ENCODE measurements around the gene BEX3.
"Not testable (repeated sequence)": the region's sequence is repeated elsewhere in the genome, so short reads cannot be mapped to it uniquely, and the experiment has no call there.

Gene BEX3

DNA sequence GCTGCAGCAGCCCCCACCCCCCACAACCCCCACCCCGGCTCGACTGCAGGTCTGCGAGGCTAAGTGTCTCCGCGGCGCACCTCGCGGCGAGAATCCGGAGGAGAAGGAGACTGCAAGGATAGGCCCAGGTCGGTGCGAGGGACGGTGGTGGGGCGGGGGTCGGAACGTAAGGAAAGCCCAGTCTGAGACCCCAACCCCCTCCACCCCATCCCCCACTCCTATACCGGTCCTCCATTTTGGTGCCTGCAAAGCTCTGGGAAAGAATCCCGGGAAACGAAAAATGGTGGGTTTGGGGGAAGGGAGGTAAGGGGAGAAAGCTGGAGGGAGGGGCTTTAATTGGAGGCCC lies 614 bp downstream of the BEX3 start:
- ChIA-PET CTCF (interaction anchor here (0.6 kb wide), 1 partner anchor 112 kb away, joined by 3 read pairs; no protein-coding TSS in a partner anchor), POLR2A (ENCODE audit: low non-redundant PET) (interaction anchor here (0.6 kb wide), 1 partner anchor 65 kb away, joined by 3 read pairs; no protein-coding TSS in a partner anchor)
- peak overlapping the region; percentile 81 for H3K27ac ChIP-seq
- DNase-seq (ENCODE audit: low spot score) = no peak
- TF ChIP-seq, protein P1, sequence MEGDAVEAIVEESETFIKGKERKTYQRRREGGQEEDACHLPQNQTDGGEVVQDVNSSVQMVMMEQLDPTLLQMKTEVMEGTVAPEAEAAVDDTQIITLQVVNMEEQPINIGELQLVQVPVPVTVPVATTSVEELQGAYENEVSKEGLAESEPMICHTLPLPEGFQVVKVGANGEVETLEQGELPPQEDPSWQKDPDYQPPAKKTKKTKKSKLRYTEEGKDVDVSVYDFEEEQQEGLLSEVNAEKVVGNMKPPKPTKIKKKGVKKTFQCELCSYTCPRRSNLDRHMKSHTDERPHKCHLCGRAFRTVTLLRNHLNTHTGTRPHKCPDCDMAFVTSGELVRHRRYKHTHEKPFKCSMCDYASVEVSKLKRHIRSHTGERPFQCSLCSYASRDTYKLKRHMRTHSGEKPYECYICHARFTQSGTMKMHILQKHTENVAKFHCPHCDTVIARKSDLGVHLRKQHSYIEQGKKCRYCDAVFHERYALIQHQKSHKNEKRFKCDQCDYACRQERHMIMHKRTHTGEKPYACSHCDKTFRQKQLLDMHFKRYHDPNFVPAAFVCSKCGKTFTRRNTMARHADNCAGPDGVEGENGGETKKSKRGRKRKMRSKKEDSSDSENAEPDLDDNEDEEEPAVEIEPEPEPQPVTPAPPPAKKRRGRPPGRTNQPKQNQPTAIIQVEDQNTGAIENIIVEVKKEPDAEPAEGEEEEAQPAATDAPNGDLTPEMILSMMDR (conservative IDR thresholded peaks at IDR 0.05; ENCODE audit: low read depth) = no peak

DNA sequence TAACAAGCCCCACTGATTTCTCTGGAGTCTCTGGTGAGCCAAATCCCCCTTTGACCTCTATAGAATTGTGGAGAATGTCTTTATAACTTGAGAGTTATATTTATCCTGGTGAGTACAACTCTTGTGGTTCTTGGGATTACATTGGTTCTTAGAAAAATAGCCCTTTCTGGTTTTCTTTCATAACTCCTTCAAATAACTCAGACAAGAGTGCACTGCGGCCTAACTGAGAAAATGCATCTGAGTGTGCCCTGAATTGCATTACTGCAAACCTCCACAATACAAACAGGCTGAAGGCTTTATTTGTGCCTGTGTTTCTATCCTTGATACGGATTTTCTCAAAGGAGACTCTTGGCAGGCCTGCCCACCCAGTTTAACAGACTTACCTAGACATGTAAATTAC lies 2.7 kb downstream of the BEX3 start:
- ChIA-PET CTCF (no interaction called here), POLR2A (ENCODE audit: low non-redundant PET) (no interaction called here)
- TF ChIP-seq, protein P1 (conservative IDR thresholded peaks at IDR 0.05; ENCODE audit: low read depth) = no peak
- no peak for DNase-seq (ENCODE audit: low spot score)
- H3K27ac ChIP-seq = no peak overlapping the region

DNA sequence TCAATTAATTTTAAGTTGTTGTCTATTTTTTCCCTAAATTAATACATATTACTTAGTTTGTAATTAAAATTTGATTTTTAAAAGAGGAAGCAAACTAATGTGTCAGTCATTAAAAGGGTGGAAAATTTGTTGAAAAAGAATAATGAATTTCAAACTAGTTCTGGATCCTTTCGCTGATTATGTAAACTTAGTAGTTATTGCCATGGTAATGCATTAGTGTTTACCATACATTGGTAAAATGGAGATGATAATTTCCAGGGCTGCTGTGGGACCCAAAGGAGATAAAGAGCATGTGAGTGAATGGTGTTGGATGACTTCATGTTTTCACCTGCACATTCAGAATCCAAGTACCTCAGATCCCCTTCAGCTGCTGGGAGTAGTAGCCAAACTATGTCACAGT lies 6.5 kb downstream of the BEX3 start:
- no peak for DNase-seq (ENCODE audit: low spot score)
- ChIA-PET POLR2A (ENCODE audit: low non-redundant PET) (interaction anchor here (0.5 kb wide), 1 partner anchor 32 kb away, joined by 5 read pairs; no protein-coding TSS in a partner anchor), CTCF (no interaction called here)
- H3K27ac ChIP-seq = no peak overlapping the region
- TF ChIP-seq, protein P1 (conservative IDR thresholded peaks at IDR 0.05; ENCODE audit: low read depth) = no peak

DNA sequence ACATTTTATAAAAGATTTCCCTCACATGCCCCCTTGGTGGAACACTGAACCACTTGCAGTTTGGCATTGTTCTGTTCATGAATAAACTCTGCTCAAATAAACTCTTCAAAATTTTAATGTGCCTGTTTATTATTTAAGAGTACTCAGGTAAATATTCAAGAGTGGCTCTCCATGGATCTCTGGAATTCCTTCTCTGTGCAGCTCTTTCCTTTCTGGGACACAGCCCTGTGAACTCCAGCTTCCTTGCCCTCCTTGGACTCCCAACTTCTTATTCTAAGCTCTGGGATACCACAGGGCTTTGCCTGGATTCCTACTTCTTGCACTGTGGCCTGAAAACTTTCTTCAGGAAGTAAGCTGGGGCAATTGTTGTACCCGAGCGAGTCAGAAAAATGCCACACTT lies 8.3 kb downstream of the BEX3 start:
- ChIA-PET POLR2A (ENCODE audit: low non-redundant PET) (no interaction called here), CTCF (no interaction called here)
- H3K27ac ChIP-seq = no peak overlapping the region
- TF ChIP-seq, protein P1 (conservative IDR thresholded peaks at IDR 0.05; ENCODE audit: low read depth) = no peak
- no peak for DNase-seq (ENCODE audit: low spot score)

DNA sequence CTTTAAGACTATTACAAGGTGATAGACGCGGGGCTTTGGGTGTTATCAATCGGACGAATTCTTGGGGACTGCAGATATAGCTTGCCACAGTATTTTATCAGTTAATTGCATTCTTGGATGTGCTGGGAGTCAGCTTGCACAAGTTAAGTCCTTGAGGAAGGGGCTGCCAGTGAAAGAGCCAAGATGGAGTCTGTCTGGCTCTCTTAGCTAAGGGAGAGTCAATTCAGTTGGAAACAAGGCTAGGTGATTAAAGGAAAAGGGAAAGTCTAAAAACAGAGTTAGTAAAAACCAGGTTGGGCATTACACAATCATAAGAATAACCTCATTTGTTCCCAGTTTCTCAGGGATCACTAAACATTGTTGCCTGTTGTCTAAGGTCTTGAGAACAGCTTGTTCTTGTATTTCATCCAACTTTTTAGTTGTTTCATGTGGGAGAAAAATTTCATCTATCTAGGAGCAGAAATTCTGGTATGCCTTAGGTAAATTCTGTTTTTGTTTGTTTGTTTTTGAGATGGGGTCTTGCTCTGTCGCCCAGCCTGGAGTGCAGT lies 9.0 kb downstream of the BEX3 start:
- H3K27ac ChIP-seq; CTCF ChIA-PET; DNase-seq (ENCODE audit: low spot score); POLR2A ChIA-PET (ENCODE audit: low non-redundant PET): not testable (repeated sequence)

DNA sequence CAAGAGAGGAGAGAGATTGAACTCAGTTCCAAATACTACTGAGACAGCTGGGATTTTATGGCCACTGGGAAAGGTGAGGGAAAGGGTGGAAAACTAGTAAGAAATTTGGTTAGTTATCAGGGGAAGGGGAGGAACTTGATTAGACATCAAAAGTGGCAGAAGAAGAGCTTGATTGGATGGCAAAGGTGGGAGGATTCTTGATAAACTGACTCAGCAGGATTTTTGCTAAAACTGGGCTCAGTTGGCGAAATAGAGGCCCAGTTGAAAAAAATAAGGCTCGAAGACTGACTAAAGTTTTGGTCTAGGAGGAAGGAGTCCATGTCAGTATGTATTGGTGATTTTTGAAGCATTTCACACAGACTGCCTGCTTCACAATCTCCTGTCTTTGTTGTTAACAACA lies 10.0 kb downstream of the BEX3 start:
- TF ChIP-seq, protein P1 (conservative IDR thresholded peaks at IDR 0.05; ENCODE audit: low read depth) = no peak
- POLR2A ChIA-PET (ENCODE audit: low non-redundant PET) = no interaction called here
- H3K27ac ChIP-seq = no peak overlapping the region
- DNase-seq (ENCODE audit: low spot score) = no peak
- CTCF ChIA-PET = no interaction called here

DNA sequence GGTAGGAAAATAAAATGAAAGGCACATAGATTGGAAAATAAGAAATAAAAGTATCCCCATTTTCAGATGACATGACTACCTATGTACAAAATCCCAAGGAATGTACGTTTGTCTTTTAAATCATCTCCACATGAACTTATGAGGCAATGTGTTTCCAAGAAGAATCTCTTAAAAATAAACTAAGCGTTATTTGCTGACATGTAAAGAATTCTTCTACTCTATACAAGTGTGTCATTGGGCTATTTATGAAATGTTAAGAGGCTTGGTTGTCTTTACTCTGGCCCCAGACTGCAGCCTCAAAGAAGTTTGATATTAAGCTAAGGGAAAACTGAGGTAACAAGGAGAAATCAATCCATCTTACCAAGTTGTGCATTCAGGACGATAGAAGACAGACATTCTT lies 17.1 kb downstream of the BEX3 start:
- TF ChIP-seq, protein P1 (conservative IDR thresholded peaks at IDR 0.05; ENCODE audit: low read depth) = no peak
- no peak overlapping the region for H3K27ac ChIP-seq
- POLR2A ChIA-PET (ENCODE audit: low non-redundant PET) = no interaction called here
- CTCF ChIA-PET = no interaction called here
- no peak for DNase-seq (ENCODE audit: low spot score)

Measured in RWPE1 (cell line).